Measurements from ENCODE around the gene MDK.

GRCh38 chr11:46351606-46352005 lies 29.9 kb upstream of the MDK start:
- TF ChIP-seq POLR2AphosphoS5 (IDR thresholded peaks at IDR 0.05; ENCODE audit: low read depth, low read length): no peak
- no peak for TF ChIP-seq REST (IDR thresholded peaks at IDR 0.05; ENCODE audit: insufficient read depth in 1 of 2, low read depth in 2 of 2, low read length in 1 of 2)
- no peak for TF ChIP-seq CTCF (IDR thresholded peaks at IDR 0.05)

Data from Panc1 (cell line).